HG02884 (cell line): Measurements from ENCODE around the gene KCNK7.

Experiments
- ATAC-seq: cut with Tn5 transposase; IDR thresholded peaks from one replicate; pipeline ENCODE4 v1.9.1; 2021; ENCODE audit warnings: mild to moderate bottlenecking, moderate library complexity; ENCODE audit not compliant: unreplicated experiment

KCNK7 gene

GRCh38 chr11:65611758-65612603, 16.4 kb upstream of the KCNK7 start:
- no peak for ATAC-seq

GRCh38 chr11:65611028-65611757, 15.6 kb upstream of the KCNK7 start:
- no peak for ATAC-seq

- no peak for ATAC-seq
Observed at GRCh38 chr11:65610404-65610803, 14.8 kb upstream of the KCNK7 start.

GRCh38 chr11:65609665-65610064, 14.1 kb upstream of the KCNK7 start:
- no peak for ATAC-seq

GRCh38 chr11:65609229-65609628, 13.6 kb upstream of the KCNK7 start:
- no peak for ATAC-seq

- no peak for ATAC-seq
Observed at GRCh38 chr11:65607614-65608426, 12.2 kb upstream of the KCNK7 start.

- ATAC-seq, result no peak
Observed at GRCh38 chr11:65606876-65607613, 11.4 kb upstream of the KCNK7 start.

GRCh38 chr11:65604258-65604657, 8.7 kb upstream of the KCNK7 start:
- no peak for ATAC-seq

- ATAC-seq, result no peak
Observed at GRCh38 chr11:65599955-65600246, 4.3 kb upstream of the KCNK7 start.

- no peak for ATAC-seq
Observed at GRCh38 chr11:65599216-65599954, 3.8 kb upstream of the KCNK7 start.

- no peak for ATAC-seq
Observed at GRCh38 chr11:65598258-65598699, 2.7 kb upstream of the KCNK7 start.

GRCh38 chr11:65596520-65596919, 920 bp upstream of the KCNK7 start:
- ATAC-seq, result no peak

GRCh38 chr11:65595131-65595530, 469 bp downstream of the KCNK7 start:
- no peak for ATAC-seq

- ATAC-seq, result no peak
Observed at GRCh38 chr11:65593518-65594414, 1.8 kb downstream of the KCNK7 start.

- ATAC-seq, result no peak
Observed at GRCh38 chr11:65592858-65593517, 2.6 kb downstream of the KCNK7 start.

GRCh38 chr11:65591939-65592857, 3.4 kb downstream of the KCNK7 start:
- ATAC-seq, result no peak

- ATAC-seq, result no peak
Observed at GRCh38 chr11:65590240-65590738, 5.3 kb downstream of the KCNK7 start.
